C4-2B (cell line): ENCODE data around the gene UQCC5.
A peak's percentile ranks its signal among the peaks of the same experiment; 100 is the strongest.

Experiments used
- H3K27ac ChIP-seq: fragments of 450-650 bp; 2 replicates; pipeline ENCODE4 v1.5.1; 2017
- ZFX ChIP-seq: fragments of 450-650 bp; IDR thresholded peaks from 2 replicates; pipeline ENCODE4 v1.6.1; 2017
- TF ChIP-seq, protein P1 (sequence below): fragments of 450-650 bp; conservative IDR thresholded peaks from 2 replicates; pipeline ENCODE4 v1.5.1; 2017; ENCODE audit warnings: mild to moderate bottlenecking

The UQCC5 gene

DNA sequence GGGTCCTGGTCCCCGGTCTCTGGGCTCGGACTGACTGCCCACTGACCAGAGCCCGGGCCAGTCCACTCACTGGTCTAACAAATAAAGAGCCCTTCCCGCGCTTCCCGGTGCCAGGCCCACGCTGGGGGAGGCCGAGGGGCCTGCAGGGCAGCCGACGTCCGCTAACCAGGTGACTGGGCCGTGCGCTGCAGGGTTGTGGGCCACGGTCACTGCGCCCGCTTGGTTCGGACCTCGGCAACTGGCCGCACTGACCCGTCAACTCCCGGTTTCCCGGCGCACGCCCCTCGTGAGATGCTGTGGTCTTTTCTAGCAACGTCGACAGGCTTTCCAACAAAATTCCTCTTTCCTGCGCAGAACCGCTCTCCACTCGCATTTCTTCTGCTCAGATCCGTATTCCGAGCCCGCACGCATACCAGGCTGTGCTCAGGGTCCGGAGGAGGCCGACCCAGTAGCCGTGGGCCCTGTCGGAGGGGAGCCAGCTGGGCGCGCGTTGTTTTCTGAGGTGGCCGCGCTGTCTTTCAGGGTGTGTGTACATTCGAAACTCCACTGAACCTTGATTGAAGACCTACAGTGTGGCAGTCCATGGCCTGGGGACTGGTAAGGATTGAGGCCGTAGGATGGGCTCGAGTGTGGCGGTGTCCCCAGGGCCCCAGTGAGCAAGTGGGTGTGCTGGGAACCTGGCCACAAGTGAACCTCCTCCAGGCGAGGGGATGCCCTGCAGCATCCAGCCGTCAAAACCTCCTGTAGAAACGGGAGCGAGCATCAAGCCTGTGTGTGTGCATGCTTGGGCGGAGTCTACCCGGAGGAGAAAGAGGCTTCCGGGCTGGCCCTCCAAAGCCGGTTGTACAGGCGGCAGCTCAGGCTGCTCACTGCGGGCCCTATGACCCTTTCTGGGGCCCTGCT is 1.9 kb upstream of the UQCC5 start:
- H3K27ac ChIP-seq, result peak overlapping the region; percentile 87
- TF ChIP-seq, protein P1, sequence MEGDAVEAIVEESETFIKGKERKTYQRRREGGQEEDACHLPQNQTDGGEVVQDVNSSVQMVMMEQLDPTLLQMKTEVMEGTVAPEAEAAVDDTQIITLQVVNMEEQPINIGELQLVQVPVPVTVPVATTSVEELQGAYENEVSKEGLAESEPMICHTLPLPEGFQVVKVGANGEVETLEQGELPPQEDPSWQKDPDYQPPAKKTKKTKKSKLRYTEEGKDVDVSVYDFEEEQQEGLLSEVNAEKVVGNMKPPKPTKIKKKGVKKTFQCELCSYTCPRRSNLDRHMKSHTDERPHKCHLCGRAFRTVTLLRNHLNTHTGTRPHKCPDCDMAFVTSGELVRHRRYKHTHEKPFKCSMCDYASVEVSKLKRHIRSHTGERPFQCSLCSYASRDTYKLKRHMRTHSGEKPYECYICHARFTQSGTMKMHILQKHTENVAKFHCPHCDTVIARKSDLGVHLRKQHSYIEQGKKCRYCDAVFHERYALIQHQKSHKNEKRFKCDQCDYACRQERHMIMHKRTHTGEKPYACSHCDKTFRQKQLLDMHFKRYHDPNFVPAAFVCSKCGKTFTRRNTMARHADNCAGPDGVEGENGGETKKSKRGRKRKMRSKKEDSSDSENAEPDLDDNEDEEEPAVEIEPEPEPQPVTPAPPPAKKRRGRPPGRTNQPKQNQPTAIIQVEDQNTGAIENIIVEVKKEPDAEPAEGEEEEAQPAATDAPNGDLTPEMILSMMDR, result no peak
- peak; percentile 38; the same call in 1 of the 2 replicates for TF ChIP-seq ZFX

DNA sequence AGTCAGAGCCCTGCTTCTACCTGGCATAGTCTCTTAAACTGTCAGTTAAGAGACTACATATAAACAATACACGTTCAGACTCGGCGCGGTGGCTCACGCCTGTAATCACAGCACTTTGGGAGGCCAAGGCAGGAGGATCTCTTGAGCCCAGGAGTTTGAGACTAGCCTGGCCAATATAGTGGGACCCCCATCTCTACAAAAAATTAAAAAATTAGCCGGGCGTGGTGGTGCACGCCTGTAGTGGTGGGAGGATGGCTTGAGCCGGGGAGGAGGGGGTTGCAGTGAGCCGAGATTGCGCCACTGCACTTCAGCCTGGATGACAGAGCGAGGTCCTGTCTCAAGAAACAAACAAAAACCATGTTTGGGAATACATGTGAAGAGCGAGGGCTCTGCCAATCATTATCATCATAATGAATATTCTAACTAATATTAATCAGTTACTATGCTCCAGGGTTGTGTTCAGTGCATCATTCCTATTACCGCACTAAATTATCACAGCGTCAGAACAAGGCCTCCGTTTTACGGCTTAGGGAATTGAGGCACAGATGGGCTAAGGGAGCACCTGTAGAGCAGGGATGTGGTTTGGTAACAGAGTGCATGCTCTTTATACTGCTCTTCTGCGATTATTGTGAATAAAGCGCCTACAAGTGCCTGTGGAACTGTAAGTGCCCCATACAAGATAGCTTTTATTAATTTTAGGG is 844 bp upstream of the UQCC5 start:
- H3K27ac ChIP-seq, result peak overlapping the region; percentile 95; the same call in 1 of the 2 replicates
- TF ChIP-seq ZFX, result no peak
- TF ChIP-seq, protein P1, result no peak

DNA sequence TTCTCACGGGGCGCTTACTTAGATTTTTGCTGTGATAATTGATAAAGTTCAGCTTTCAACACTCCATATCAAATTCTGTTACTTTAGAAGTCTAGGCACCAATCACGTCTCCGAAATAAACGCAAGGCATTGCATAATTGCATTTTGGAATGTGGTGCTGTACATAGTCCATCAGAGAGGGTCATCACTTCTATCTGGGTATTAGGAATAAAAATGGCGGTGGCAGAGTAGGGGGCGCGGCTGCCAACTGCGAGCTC is 365 bp upstream of the UQCC5 start:
- peak overlapping the region; percentile 95; the same call in 1 of the 2 replicates for H3K27ac ChIP-seq

DNA sequence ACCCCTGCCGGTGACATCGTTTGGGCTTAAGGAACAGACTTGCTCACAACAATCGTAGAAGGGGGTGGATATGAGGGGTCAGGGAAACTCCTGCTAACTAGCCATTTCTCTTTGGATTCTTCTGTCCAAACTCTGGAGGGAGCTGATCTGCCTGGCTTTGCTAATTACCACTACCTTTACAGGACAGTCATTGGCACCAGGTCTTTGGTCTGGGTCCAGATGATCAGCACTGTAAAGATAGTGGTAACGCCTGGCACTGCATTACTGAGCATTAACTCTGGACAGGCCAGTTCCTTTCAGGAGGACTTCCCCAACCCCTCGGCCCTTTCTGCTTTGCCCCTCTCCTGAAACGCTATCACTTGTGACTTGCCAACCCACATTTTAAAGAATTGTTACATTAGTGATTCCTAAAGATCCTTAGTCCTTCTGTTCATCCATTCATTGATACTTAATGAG is 788 bp downstream of the UQCC5 start:
- peak overlapping the region; percentile 95 for H3K27ac ChIP-seq
- TF ChIP-seq ZFX, result no peak
- TF ChIP-seq, protein P1, result no peak

More for the DNA sequence above, 365 bp upstream of the UQCC5 start:
- no peak for TF ChIP-seq ZFX
- TF ChIP-seq, protein P1, result no peak

DNA sequence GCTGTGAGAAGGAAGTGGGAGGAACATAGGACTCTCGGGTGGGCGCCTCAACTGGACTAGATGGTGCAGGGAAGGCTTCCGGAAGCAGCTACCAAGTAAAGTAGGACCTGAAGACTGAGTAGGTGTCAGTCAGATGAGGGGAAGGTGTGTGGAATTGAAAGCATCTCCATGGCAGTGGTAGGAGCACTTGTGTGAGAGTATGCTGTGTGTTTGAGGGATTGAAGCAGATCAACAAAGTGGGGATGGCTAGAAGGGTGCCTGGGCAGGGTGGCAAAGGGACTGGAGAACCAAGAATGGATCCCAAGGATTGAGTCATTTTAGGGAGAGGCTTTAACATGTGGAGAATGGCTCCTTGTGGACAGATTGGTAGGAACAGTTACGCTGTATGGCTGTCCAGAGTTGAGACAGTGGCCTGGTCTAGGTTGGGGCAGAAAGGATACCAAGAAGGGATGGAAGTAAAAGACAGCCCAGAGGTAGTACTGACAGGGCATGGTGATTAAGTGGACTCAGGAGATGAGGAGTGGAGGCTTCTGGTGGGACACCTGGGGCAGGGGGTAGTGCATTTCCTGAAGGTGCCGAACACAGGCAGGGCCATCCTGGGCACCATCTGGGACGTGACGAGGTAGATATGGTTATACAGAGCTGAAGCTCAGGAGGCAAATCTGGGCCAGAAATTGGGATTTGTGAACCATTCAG is 1.5 kb downstream of the UQCC5 start:
- TF ChIP-seq ZFX, result no peak
- TF ChIP-seq, protein P1, result no peak
- H3K27ac ChIP-seq, result peak overlapping the region; percentile 95

DNA sequence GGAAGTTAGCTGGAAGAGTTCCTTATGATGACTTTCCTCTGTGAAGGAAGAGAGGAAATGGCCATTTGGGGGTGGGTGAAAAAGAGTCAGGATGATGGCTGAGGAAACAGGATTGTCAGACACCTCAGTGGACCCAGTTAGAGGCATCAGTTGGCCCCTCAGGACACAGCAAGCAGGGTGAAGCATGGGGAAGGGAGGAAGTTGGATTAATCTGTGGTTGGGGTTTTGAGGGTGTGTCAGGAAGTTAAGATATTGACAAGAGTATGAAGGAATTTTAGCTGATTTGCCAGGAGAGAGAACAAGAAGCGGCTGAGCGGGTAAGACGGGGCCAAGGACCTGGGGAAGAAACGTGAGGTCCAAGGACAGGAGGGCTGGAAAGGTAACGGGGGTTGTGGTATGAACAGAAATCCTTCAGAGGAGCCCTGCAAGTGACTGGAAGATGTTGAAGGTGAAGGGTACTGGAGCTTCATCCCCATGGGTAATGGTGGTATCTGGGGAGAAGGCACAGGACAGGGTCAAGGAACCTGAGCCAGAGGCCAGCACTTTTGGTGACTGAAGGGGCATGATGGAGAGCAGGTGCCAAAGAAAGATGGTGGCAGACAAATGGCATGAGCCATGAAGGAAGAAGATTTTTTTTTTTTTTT is 2.7 kb downstream of the UQCC5 start:
- H3K27ac ChIP-seq, result peak overlapping the region; percentile 29
- TF ChIP-seq, protein P1, result no peak
- TF ChIP-seq ZFX, result no peak
